Kidney capillary endothelial cell (primary cell): Measurements from ENCODE around the gene ABCC6.
"Not testable (repeated sequence)": the region's sequence is repeated elsewhere in the genome, so short reads cannot be mapped to it uniquely, and the experiment has no call there.

Experiments
- DNase-seq: peaks from one replicate; pipeline ENCODE4 v3.0.0-alpha.2; 2018; ENCODE audit warnings: low spot score

Gene ABCC6

DNA sequence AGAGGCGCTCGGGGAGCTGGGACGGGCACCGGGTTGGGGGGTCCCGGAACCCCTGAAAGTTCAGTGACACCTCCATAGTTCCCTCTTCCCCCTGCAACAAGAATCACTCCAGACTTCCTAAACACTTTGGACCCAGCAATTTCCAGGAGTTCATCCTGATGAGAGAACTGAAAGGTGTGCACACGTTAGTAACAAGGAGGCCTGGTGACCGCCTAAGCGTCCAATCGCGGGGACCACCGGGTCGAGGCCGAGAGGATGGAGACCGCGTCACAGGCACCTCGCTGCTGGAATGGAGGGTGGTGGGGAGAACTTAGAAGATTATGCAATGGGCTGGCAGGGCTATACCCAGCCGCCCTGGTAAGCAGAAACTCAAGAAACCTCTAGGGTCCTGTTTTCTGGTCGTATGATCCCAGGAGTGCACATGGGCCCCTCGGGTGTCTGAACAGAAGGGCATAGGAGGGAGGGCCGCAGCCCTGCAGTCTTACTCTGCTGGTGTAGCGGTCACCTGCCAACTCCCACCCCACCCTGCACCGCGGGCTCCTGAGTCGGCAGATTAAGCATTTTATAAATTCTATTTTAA, 458 bp upstream of the ABCC6 start:
- not testable (repeated sequence) for DNase-seq

GRCh38 chr16:16221382-16221781, 1.9 kb downstream of the ABCC6 start:
- not testable (repeated sequence) for DNase-seq

- DNase-seq: not testable (repeated sequence)
These were observed 2.8 kb downstream of the ABCC6 start for GRCh38 chr16:16220449-16220848.

DNA sequence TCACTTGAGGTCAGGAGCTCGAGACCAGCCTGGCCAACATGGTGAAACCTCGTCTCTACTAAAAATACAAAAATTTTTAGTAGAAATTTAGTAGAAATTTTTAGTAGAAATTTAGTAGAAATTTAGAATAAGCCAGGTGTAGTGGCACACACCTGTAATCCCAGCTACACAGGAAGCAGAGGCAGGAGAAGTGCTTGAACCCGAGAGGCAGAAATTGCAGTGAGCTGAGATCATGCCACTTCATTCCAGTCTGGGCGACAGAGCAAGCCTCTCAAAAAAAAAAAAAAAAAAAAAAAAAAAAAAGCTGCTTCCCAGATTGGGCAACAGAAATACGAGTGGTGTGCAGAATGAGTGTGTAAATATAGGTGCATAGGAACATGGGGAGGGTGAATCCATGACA, 4.5 kb downstream of the ABCC6 start:
- DNase-seq: not testable (repeated sequence)

- not testable (repeated sequence) for DNase-seq
These were observed 4.9 kb downstream of the ABCC6 start for GRCh38 chr16:16218349-16218748.

DNA sequence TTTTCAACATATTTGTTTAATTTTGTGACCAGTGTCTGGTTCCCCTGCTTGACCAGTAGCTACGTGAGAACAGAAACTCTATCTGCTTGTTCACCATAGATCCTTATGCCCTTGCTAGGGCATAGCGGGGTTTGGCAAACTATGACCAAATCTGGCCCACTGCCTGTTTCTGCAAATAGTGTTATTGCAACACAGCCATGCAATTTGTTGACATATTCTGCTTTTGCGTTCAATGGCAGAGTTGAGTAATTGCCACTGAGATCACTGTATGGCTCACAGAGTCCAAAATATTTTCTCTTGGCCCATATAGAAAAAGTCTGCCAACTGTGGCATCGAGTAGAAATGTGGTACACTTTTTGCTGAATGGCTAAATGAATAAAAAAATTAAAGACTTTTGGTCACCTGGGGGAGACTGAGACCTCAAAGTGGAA, 9.4 kb downstream of the ABCC6 start:
- not testable (repeated sequence) for DNase-seq

DNA sequence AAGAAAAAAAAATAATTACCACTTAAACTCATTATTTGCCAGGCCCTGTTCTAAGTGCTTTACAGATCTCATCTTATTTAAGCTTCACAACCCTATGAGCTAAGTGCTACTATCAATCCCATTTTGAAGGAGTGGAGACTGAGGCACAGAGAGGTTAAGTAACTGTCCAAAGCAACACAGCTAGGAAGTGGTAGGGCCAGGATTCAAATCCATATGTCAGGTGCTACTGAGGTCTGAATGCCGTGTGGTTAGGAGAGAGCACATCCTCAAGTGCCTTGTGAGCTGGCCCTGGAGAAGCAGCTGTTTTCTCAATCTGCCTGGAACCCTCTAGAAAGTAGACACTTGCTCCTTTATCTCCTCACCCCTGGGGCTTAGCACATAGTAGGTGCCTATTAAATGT, 11.9 kb downstream of the ABCC6 start:
- not testable (repeated sequence) for DNase-seq

- not testable (repeated sequence) for DNase-seq
These were observed 14.8 kb downstream of the ABCC6 start for GRCh38 chr16:16208461-16208860.

GRCh38 chr16:16207787-16208334, 15.4 kb downstream of the ABCC6 start:
- not testable (repeated sequence) for DNase-seq

GRCh38 chr16:16207097-16207786, 16.1 kb downstream of the ABCC6 start:
- not testable (repeated sequence) for DNase-seq

DNA sequence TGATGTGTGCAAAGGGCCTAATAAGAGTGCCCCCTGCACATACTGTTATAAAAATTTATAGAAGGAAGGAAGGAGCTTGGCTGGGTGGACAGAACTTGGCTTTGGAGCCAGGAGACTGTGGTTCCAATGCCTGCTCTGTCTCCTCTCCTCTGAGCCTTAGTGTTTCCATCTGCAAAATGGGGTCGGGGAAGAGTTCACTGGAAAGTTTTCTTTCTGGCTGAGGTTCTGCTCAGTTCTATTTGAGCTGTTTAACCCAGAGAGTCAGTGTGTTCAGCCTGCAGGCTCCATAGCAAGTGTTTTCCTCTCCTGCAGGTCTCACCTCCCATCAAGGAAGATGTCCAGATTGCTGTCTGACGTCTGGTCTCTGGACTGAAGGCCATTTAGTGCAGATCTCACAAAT, 17.4 kb downstream of the ABCC6 start:
- DNase-seq: not testable (repeated sequence)

GRCh38 chr16:16204552-16204951, 18.7 kb downstream of the ABCC6 start:
- DNase-seq: not testable (repeated sequence)

DNA sequence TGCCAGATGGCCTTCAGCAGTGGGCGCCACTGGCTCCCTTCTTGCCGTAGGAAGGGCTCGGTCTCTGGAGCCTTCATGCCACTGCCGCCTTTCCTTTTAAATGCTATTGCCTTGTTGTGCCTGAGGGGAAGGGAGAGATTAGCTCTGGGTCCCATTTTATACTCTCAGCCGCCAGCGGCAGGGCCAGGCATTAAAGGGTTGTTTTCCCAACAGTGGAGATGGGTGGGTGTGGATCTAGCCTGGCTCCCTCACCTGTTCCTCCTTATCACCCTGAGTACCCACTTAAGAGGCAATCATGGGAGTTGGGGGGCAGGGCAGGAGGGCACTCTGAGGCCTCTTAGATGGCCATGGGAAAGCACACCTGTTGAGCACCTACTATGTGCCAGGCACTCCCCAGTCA, 19.8 kb downstream of the ABCC6 start:
- not testable (repeated sequence) for DNase-seq

- DNase-seq: peak; percentile 33
These were observed 20.7 kb downstream of the ABCC6 start for GRCh38 chr16:16202400-16203143.

GRCh38 chr16:16201880-16202279, 21.4 kb downstream of the ABCC6 start:
- DNase-seq: not testable (repeated sequence)

DNA sequence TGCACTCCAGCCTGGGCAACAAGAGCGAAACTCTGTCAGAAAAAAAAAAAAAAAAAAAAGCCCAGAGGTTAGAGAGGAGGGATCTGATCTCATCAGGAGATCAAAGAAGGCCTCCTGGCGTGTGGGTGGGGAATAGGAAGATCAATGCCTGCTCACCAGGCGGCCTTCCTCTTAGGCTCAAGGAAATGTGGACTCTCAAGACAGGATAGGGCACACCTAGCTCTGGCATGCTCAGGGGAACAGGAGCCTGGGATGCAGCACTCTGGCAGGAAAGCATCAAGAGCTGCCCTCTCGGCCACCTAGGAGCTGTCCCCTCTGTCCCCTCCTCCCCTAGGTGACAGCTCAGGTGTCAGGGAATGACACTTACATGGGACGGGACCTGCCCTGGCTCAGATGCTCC, 22.9 kb downstream of the ABCC6 start:
- DNase-seq: not testable (repeated sequence)

DNA sequence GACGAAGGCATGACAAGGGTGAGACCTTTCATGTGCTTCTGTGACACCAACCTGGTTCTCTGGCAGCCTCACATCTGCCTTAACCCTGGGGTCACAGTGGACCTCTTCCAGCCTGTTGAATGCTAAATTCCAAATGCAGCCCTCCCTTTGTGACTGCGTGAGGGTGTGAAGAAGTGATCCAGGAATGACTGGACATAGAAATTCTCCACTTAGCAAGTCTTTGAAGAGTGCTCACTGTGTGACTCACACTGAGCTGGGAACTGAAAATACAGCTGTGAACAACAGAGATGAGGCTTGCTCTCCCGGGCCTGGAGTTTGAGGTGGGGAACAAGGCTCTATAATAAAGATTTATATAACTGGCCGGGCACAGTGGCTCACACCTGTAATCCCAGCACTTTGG, 23.9 kb downstream of the ABCC6 start:
- DNase-seq: not testable (repeated sequence)

GRCh38 chr16:16197966-16198365, 25.3 kb downstream of the ABCC6 start:
- no peak for DNase-seq

DNA sequence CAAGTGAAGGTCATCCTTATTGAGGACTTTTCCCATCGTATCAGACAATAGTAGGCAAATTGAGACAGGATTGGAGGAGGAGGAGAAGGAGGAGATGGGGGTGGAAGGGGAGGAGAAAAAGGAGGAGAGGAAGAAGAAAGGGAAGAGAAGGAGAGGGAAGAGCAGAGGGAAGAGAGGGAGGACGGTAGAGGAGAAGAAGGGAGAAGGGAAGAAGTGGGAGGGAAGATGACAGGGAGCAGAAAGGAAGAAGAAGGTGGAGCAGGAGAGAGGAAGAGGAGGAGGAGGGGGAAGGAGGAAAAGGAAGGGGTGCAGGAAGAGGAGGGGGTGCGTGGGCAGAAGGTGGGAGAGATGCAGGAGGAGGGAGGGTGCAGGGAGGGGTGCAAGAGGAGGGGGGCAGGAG, 26.0 kb downstream of the ABCC6 start:
- DNase-seq: no peak

- DNase-seq: no peak
These were observed 27.2 kb downstream of the ABCC6 start for GRCh38 chr16:16196099-16196498.

GRCh38 chr16:16191493-16192167, 31.7 kb downstream of the ABCC6 start:
- DNase-seq: no peak

DNA sequence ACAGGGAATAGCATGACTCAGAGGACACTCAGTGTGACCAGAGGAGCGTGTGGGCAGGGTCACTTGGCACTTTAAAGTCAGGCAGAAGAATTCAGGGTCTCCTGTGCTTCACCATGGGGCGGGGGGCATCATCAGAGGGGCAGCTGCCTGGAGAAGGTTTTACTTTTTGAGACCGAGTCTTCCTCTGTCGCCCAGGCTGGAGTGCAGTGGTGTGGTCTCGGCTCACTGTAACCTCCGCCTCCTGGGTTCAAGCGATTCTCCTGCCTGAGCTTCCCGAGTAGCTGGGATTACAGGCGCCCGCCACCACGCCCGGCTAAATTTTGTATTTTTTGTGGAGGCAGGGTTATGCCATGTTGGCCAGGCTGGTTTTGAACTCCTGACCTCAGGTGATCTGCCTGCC, 32.3 kb downstream of the ABCC6 start:
- not testable (repeated sequence) for DNase-seq
